Fibroblast of lung (primary cell): ENCODE results near the gene LRRC10B.

Source experiments
- EZH2 ChIP-seq: IDR thresholded peaks from 2 replicates; pipeline ENCODE4 v1.5.1; 2012; ENCODE audit warnings: low read length, control low read depth, mild to moderate bottlenecking; ENCODE audit errors: missing control alignments
- TF ChIP-seq, protein P1 (sequence below), 2 donors: IDR thresholded peaks in 1 of 2; conservative IDR thresholded peaks in 1 of 2; 1 replicate in 1 of 2; 2 replicates in 1 of 2; pipeline ENCODE4 v1.5.1; 2011 to 2012; ENCODE audit warnings: low read length in 2 of 2, control low read depth in 1 of 2, inconsistent platforms in 1 of 2, low read depth in 1 of 2, mild to moderate bottlenecking in 1 of 2

GRCh38 chr11:61495801-61496601, 12.5 kb upstream of the LRRC10B start:
- TF ChIP-seq, protein P1, sequence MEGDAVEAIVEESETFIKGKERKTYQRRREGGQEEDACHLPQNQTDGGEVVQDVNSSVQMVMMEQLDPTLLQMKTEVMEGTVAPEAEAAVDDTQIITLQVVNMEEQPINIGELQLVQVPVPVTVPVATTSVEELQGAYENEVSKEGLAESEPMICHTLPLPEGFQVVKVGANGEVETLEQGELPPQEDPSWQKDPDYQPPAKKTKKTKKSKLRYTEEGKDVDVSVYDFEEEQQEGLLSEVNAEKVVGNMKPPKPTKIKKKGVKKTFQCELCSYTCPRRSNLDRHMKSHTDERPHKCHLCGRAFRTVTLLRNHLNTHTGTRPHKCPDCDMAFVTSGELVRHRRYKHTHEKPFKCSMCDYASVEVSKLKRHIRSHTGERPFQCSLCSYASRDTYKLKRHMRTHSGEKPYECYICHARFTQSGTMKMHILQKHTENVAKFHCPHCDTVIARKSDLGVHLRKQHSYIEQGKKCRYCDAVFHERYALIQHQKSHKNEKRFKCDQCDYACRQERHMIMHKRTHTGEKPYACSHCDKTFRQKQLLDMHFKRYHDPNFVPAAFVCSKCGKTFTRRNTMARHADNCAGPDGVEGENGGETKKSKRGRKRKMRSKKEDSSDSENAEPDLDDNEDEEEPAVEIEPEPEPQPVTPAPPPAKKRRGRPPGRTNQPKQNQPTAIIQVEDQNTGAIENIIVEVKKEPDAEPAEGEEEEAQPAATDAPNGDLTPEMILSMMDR (conservative IDR thresholded peaks at IDR 0.05 in 1 of 2, IDR thresholded peaks at IDR 0.05 in 1 of 2; ENCODE audit: low read depth in 1 of 2, low read length in 2 of 2): no peak
- TF ChIP-seq EZH2: no peak
